Measurements from ENCODE around the gene CHST14.

The CHST14 gene

DNA sequence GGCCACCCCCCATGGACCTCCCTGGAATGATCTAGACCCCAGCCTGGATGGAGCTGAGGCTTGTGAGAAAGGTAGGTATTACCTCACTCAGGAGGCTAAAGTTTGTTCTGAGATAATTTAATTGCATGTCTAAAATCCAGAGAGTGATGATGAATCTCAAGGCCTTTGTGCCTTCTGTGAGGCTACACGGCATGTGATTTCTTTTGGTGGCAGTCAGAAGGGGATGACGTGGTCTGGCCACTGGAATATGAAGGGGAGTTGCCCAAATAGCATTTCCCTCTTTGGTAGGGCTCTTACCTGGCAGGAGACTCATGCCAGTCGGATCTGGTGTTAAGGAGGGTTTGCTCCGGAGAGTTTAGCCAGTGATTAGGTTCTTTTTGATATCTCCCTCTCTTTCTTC is 27.5 kb upstream of the CHST14 start:
- H3K9me3 ChIP-seq (ENCODE audit: control insufficient read depth, insufficient read depth, low read length): no peaks in the 10 kb centered on the region
- H3F3A ChIP-seq (ENCODE audit: control insufficient read depth, insufficient read depth): no peaks in the 10 kb centered on the region
- H3K4me3 ChIP-seq (ENCODE audit: low read length): no peak overlapping the region
- H3K4me1 ChIP-seq (ENCODE audit: control insufficient read depth, low read length): peaks cover 21% of the 10 kb centered on the region
- H3K36me3 ChIP-seq (ENCODE audit: control insufficient read depth, low read length): no peaks in the 10 kb centered on the region
- H3K27ac ChIP-seq (ENCODE audit: low read depth, low read length): no peak overlapping the region
- peaks cover 66% of the 10 kb centered on the region for H3K79me2 ChIP-seq (ENCODE audit: control insufficient read depth, low read length)
- no peak for TF ChIP-seq EZH2phosphoT487 (IDR thresholded peaks at IDR 0.05; ENCODE audit: borderline replicate concordance, low read length)
- TF ChIP-seq, protein P1, sequence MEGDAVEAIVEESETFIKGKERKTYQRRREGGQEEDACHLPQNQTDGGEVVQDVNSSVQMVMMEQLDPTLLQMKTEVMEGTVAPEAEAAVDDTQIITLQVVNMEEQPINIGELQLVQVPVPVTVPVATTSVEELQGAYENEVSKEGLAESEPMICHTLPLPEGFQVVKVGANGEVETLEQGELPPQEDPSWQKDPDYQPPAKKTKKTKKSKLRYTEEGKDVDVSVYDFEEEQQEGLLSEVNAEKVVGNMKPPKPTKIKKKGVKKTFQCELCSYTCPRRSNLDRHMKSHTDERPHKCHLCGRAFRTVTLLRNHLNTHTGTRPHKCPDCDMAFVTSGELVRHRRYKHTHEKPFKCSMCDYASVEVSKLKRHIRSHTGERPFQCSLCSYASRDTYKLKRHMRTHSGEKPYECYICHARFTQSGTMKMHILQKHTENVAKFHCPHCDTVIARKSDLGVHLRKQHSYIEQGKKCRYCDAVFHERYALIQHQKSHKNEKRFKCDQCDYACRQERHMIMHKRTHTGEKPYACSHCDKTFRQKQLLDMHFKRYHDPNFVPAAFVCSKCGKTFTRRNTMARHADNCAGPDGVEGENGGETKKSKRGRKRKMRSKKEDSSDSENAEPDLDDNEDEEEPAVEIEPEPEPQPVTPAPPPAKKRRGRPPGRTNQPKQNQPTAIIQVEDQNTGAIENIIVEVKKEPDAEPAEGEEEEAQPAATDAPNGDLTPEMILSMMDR (IDR thresholded peaks at IDR 0.05; ENCODE audit: low read depth, low read length, poor library complexity, severe bottlenecking): no peak
- no peaks in the 10 kb centered on the region for H3K9me2 ChIP-seq (replicated peaks; ENCODE audit: control insufficient read depth, low read length)
- H3K4me2 ChIP-seq (ENCODE audit: low read length): peak overlapping the region; percentile 87; the same call in 1 of the 2 replicates
- H4K20me1 ChIP-seq (ENCODE audit: control insufficient read depth, insufficient read depth, low read depth, low read length): peaks cover 9% of the 10 kb centered on the region
- peaks cover 27% of the 10 kb centered on the region for H3K27me3 ChIP-seq (ENCODE audit: control insufficient read depth, low read length)

DNA sequence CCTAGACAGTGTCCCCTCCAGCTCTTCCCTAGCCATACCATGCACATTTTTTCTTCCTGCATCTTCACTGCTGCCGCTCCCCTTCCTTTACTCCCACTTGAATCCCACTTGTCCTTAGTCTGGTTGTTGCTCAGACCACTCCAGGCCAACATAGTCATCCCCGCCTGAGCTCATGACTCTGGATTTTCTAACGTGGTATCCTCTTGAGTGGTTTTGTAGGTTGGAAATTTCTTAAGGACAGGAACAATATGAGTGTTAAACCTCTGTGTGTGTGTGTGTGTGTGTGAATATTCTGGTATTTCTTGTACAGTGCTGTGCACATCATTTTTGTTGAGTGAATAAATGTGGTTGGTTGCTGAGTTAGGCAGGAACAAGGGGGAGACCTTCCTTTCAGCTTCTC is 26.9 kb upstream of the CHST14 start:
- Histone ChIP-seq H4K20me1 (ENCODE audit: control insufficient read depth, insufficient read depth, low read depth, low read length) (peaks cover 9% of the 10 kb centered on the region), H3K79me2 (ENCODE audit: control insufficient read depth, low read length) (peaks cover 69% of the 10 kb centered on the region)

DNA sequence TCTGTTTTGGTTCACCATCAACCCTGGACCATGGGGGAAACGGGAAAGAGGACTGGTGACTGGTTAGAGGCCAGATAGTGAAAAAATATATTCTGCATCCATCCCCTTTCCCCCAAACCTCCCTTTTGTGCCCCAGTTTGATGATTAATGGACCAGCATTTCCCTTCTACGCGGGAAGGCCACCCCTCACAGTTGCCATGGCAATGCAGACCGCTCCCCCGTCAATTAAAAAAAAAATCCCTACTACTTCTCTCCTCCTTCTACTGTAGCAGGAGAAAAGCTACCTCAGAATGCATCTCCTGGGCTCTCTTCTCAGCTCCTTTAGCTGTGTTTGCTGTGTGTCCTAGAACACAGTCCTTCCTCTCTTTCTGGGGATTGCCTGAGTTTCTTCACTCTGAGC is 26.0 kb upstream of the CHST14 start:
- no peaks in the 10 kb centered on the region for H3K9me3 ChIP-seq (ENCODE audit: control insufficient read depth, insufficient read depth, low read length)
- H3F3A ChIP-seq (ENCODE audit: control insufficient read depth, insufficient read depth): no peaks in the 10 kb centered on the region
- peaks cover 9% of the 10 kb centered on the region for H4K20me1 ChIP-seq (ENCODE audit: control insufficient read depth, insufficient read depth, low read depth, low read length)
- TF ChIP-seq EZH2phosphoT487 (IDR thresholded peaks at IDR 0.05; ENCODE audit: borderline replicate concordance, low read length): no peak
- TF ChIP-seq, protein P1 (IDR thresholded peaks at IDR 0.05; ENCODE audit: low read depth, low read length, poor library complexity, severe bottlenecking): no peak
- H3K79me2 ChIP-seq (ENCODE audit: control insufficient read depth, low read length): peaks cover 77% of the 10 kb centered on the region
- no peaks in the 10 kb centered on the region for H3K36me3 ChIP-seq (ENCODE audit: control insufficient read depth, low read length)
- H3K27me3 ChIP-seq (ENCODE audit: control insufficient read depth, low read length): peaks cover 12% of the 10 kb centered on the region
- no peak overlapping the region for H3K27ac ChIP-seq (ENCODE audit: low read depth, low read length)
- no peak overlapping the region for H3K4me2 ChIP-seq (ENCODE audit: low read length)
- peaks cover 17% of the 10 kb centered on the region for H3K4me1 ChIP-seq (ENCODE audit: control insufficient read depth, low read length)
- H3K9me2 ChIP-seq (replicated peaks; ENCODE audit: control insufficient read depth, low read length): no peaks in the 10 kb centered on the region
- H3K4me3 ChIP-seq (ENCODE audit: low read length): no peak overlapping the region

More for the DNA sequence above, 26.9 kb upstream of the CHST14 start:
- Histone ChIP-seq H3K9me3 (ENCODE audit: control insufficient read depth, insufficient read depth, low read length) (no peaks in the 10 kb centered on the region), H3K4me2 (ENCODE audit: low read length) (no peak overlapping the region), H3K4me3 (ENCODE audit: low read length) (no peak overlapping the region), H3K9me2 (replicated peaks; ENCODE audit: control insufficient read depth, low read length) (no peaks in the 10 kb centered on the region), H3K27ac (ENCODE audit: low read depth, low read length) (no peak overlapping the region), H3F3A (ENCODE audit: control insufficient read depth, insufficient read depth) (no peaks in the 10 kb centered on the region), H3K27me3 (ENCODE audit: control insufficient read depth, low read length) (peaks cover 21% of the 10 kb centered on the region), H3K36me3 (ENCODE audit: control insufficient read depth, low read length) (no peaks in the 10 kb centered on the region), H3K4me1 (ENCODE audit: control insufficient read depth, low read length) (peaks cover 21% of the 10 kb centered on the region)
- TF ChIP-seq, protein P1 (IDR thresholded peaks at IDR 0.05; ENCODE audit: low read depth, low read length, poor library complexity, severe bottlenecking): no peak
- TF ChIP-seq EZH2phosphoT487 (IDR thresholded peaks at IDR 0.05; ENCODE audit: borderline replicate concordance, low read length): no peak

Measured in DOHH2 (cell line).